ENCODE results near the gene AMPD2. TPM values are rescaled to one million over a fixed set of nuclear protein-coding genes. Genes with fewer than 3 reads are reported as not detected.

Gene AMPD2
- total and polyA plus RNA-seq, 2 of the 8 experiments (the other 6 are each of a cell fraction or from before 2014, with no cell fraction given): 37.2 to 67.7 TPM

- CTCF ChIA-PET (ENCODE audit: partially characterized antibody): interaction anchor here (0.6 to 11.8 kb wide), 6 partner anchors 9 to 326 kb away, joined by 3 to 185 read pairs (median 4); partner anchors contain the start of gene AHCYL1
- 54% methylated on average over 3 of the region's 3 CpGs; no CpG with 5 or more reads in 1 of the 2 experiments for WGBS, 2 experiments (ENCODE audit: extremely low coverage in 1 of 2, insufficient coverage in 1 of 2, insufficient read length in 1 of 2, insufficient replicate concordance in 2 of 2, low coverage in 1 of 2, low lambda C conversion rate in 2 of 2, missing lambda C conversion rate in 1 of 2)
- no peak overlapping the region for H3K4me2 ChIP-seq (ENCODE audit: insufficient read depth in 1 of 2, low read depth in 2 of 2, low read length in 2 of 2)
- H4K8ac ChIP-seq (ENCODE audit: extremely low read depth, insufficient read depth, low read length): no peak overlapping the region
- no peak overlapping the region for H3K18ac ChIP-seq (ENCODE audit: extremely low read depth, low read length)
- no peak overlapping the region for H3K4me3 ChIP-seq (ENCODE audit: extremely low read depth in 1 of 4, insufficient read depth in 2 of 4, low read depth in 3 of 4, low read length in 4 of 4)
- H4K20me1 ChIP-seq (replicated peaks in 1 of 2; ENCODE audit: control insufficient read depth in 1 of 2, insufficient read depth in 2 of 2, low read length in 2 of 2): no peaks in the 10 kb centered on the region
- H2BK5ac ChIP-seq (ENCODE audit: low read depth, low read length): no peak overlapping the region
- DNase-seq (ENCODE audit: low read depth in 1 of 2, low spot score in 2 of 2) (no peak), FAIRE-seq (no peak)
- no peak overlapping the region for H2BK120ac ChIP-seq (replicated peaks; ENCODE audit: low read depth, low read length)
- no peaks in the 10 kb centered on the region for H3K79me2 ChIP-seq (ENCODE audit: control insufficient read depth in 1 of 2, insufficient read depth in 2 of 2, low read length in 2 of 2)
- H3K79me1 ChIP-seq (ENCODE audit: low read depth, low read length): no peaks in the 10 kb centered on the region
- POLR2A ChIA-PET (ENCODE audit: partially characterized antibody): no interaction called here
- no peak overlapping the region for H4K91ac ChIP-seq (replicated peaks; ENCODE audit: insufficient read length, low read length)
- no peak overlapping the region for H4K5ac ChIP-seq (ENCODE audit: insufficient read length, low read depth, low read length)
- H3K9ac ChIP-seq (replicated peaks in 1 of 4; ENCODE audit: extremely low read depth in 1 of 4, low read depth in 3 of 4, low read length in 3 of 4): no peak overlapping the region
- H3K27ac ChIP-seq (ENCODE audit: low read depth, low read length): no peak overlapping the region
- no peak overlapping the region for H3K23ac ChIP-seq (ENCODE audit: insufficient read length)
- 0 out of 7 replicates have a peak, but pooled peaks cover 0 to 3% (median 0%) of the 10 kb centered on the region in 4 experiments for H3K4me1 ChIP-seq (replicated peaks in 1 of 4; ENCODE audit: control insufficient read depth in 3 of 4, insufficient read depth in 4 of 4, low read length in 3 of 4)
- peaks cover 0 to 5% (median 4%) of the 10 kb centered on the region in 4 experiments; a peak in 5 of 7 replicates for H3K27me3 ChIP-seq (replicated peaks in 1 of 4; ENCODE audit: control insufficient read depth in 3 of 4, extremely low read depth in 1 of 4, insufficient read depth in 3 of 4, low read length in 3 of 4)
- H3K36me3 ChIP-seq (ENCODE audit: control insufficient read depth in 2 of 4, insufficient read depth in 4 of 4, low read length in 3 of 4): no peaks in the 10 kb centered on the region
- H3K14ac ChIP-seq (ENCODE audit: insufficient read length): no peak overlapping the region
- H2AK5ac ChIP-seq (ENCODE audit: low read depth, low read length): no peak overlapping the region
- H3K4ac ChIP-seq (replicated peaks; ENCODE audit: insufficient read length, low read depth, low read length): no peak overlapping the region
- no peak overlapping the region for H2AFZ ChIP-seq (ENCODE audit: low read length)
- H2BK20ac ChIP-seq (ENCODE audit: low read length): no peak overlapping the region
- no peaks in the 10 kb centered on the region for H3K9me3 ChIP-seq (ENCODE audit: insufficient read depth in 2 of 2, low read depth in 1 of 2, low read length in 1 of 2)
- peaks cover 9% of the 10 kb centered on the region for H3K23me2 ChIP-seq (ENCODE audit: low read depth, low read length)
- no peak overlapping the region for H2BK12ac ChIP-seq (ENCODE audit: low read depth, low read length)
- H2BK15ac ChIP-seq (ENCODE audit: low read length): no peak overlapping the region
- H3K56ac ChIP-seq (replicated peaks; ENCODE audit: insufficient read length, low read depth, low read length): no peak overlapping the region
- TF ChIP-seq ATF2 (IDR thresholded peaks at IDR 0.05; ENCODE audit: low read length) (no peak), RXRA (IDR thresholded peaks at IDR 0.05; ENCODE audit: insufficient read depth, low read depth, low read length) (no peak), KDM4A (IDR thresholded peaks at IDR 0.05; ENCODE audit: low read depth, low read length, severe bottlenecking) (no peak), SAP30 (IDR thresholded peaks at IDR 0.05; ENCODE audit: insufficient read depth, insufficient replicate concordance, low read length) (no peak), TAF1 (IDR thresholded peaks at IDR 0.05; ENCODE audit: low read depth, low read length) (no peak), YY1 (IDR thresholded peaks at IDR 0.05; ENCODE audit: low read depth, low read length) (no peak), FOSL1 (IDR thresholded peaks at IDR 0.05; ENCODE audit: insufficient read depth, low read depth, low read length) (no peak), JUN (IDR thresholded peaks at IDR 0.05; ENCODE audit: low read depth, low read length) (no peak), HDAC6 (IDR thresholded peaks at IDR 0.05; ENCODE audit: low read depth, low read length) (no peak), CHD2 (IDR thresholded peaks at IDR 0.05; ENCODE audit: low read length) (no peak)
Observed at GRCh38 chr1:109658533-109659042, 39.0 kb downstream of the AMPD2 start.

Data from H1 (cell line).